Measurements from ENCODE around the gene DDX53.

DNA sequence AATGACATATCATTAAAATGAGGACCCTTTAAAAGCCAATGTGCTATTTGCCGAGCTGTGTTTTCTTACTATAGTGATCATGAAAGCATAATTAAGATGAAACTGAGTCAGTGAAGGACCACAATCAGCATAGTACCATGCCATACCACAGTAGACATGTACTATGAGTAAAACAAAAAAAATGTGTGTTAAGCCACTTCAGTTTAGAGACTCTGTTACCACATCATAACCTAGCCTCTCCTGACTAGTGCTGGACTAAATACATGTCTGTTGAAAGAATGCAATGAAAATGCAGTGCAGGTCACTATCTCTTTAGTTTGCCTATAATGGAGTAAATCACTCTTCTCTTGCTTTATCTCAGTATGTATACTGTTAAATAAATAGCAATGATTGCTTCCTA is 12.3 kb upstream of the DDX53 start:
- TF ChIP-seq, protein P1, sequence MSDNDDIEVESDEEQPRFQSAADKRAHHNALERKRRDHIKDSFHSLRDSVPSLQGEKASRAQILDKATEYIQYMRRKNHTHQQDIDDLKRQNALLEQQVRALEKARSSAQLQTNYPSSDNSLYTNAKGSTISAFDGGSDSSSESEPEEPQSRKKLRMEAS (IDR thresholded peaks at IDR 0.05) = no peak
- TF ChIP-seq YY1 (IDR thresholded peaks at IDR 0.05; ENCODE audit: low read depth) (no peak), TEAD4 (IDR thresholded peaks at IDR 0.05) (no peak), FOXM1 (IDR thresholded peaks at IDR 0.05; ENCODE audit: borderline replicate concordance, low read depth) (no peak), CEBPB (IDR thresholded peaks at IDR 0.05) (no peak), RAD21 (IDR thresholded peaks at IDR 0.05; ENCODE audit: low read depth) (no peak), TAF1 (IDR thresholded peaks at IDR 0.05; ENCODE audit: low read depth) (no peak), NFIC (IDR thresholded peaks at IDR 0.05) (no peak), EGR1 (IDR thresholded peaks at IDR 0.05) (no peak), CREB1 (IDR thresholded peaks at IDR 0.05; ENCODE audit: low read depth) (no peak), TCF12 (IDR thresholded peaks at IDR 0.05; ENCODE audit: low read depth) (no peak)
- TF ChIP-seq, protein P2, sequence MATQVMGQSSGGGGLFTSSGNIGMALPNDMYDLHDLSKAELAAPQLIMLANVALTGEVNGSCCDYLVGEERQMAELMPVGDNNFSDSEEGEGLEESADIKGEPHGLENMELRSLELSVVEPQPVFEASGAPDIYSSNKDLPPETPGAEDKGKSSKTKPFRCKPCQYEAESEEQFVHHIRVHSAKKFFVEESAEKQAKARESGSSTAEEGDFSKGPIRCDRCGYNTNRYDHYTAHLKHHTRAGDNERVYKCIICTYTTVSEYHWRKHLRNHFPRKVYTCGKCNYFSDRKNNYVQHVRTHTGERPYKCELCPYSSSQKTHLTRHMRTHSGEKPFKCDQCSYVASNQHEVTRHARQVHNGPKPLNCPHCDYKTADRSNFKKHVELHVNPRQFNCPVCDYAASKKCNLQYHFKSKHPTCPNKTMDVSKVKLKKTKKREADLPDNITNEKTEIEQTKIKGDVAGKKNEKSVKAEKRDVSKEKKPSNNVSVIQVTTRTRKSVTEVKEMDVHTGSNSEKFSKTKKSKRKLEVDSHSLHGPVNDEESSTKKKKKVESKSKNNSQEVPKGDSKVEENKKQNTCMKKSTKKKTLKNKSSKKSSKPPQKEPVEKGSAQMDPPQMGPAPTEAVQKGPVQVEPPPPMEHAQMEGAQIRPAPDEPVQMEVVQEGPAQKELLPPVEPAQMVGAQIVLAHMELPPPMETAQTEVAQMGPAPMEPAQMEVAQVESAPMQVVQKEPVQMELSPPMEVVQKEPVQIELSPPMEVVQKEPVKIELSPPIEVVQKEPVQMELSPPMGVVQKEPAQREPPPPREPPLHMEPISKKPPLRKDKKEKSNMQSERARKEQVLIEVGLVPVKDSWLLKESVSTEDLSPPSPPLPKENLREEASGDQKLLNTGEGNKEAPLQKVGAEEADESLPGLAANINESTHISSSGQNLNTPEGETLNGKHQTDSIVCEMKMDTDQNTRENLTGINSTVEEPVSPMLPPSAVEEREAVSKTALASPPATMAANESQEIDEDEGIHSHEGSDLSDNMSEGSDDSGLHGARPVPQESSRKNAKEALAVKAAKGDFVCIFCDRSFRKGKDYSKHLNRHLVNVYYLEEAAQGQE (IDR thresholded peaks at IDR 0.05; ENCODE audit: low read depth) = no peak

Data from Ishikawa (cell line).